Heart left ventricle (tissue), 16 donors: ENCODE results near the gene PI4KB. TPM values are rescaled to one million over a fixed set of nuclear protein-coding genes. Genes with fewer than 3 reads are reported as not detected.
A peak's percentile ranks its signal among the peaks of the same experiment; 100 is the strongest.

ENCODE experiments used
- ATAC-seq, 4 donors: fragments of 200-7000 bp; cut with Tn5 transposase; one replicate each; pipeline ENCODE4 v1.9.1; 2020 to 2022; ENCODE audit warnings: moderate library complexity in 4 of 4, mild to moderate bottlenecking in 3 of 4, moderate number of reproducible peaks in 1 of 4
- DNase-seq, 5 donors: peaks; one replicate each; pipeline ENCODE4 v3.0.0-alpha.2; 2020
- H3K27ac ChIP-seq, 12 donors: fragments of 200-600 bp; sonication (generic) in 4 of 12; one replicate each; pipeline versions ENCODE4 v1.5.0 to v1.8.0; 2016 to 2022; ENCODE audit warnings: mild to moderate bottlenecking in 2 of 12
- H3K27me3 ChIP-seq, 9 donors: fragments of 200-600 bp; sonication (generic) in 2 of 9; one replicate each; pipeline versions ENCODE4 v1.5.1 to v1.8.0; 2016 to 2022; ENCODE audit warnings: mild to moderate bottlenecking in 3 of 9
- H3K36me3 ChIP-seq, 9 donors: fragments of 200-600 bp; sonication (generic) in 2 of 9; one replicate each; pipeline versions ENCODE4 v1.5.0 to v1.8.0; 2018 to 2022; ENCODE audit warnings: mild to moderate bottlenecking in 2 of 9
- H3K4me1 ChIP-seq, 12 donors: fragments of 200-600 bp; sonication (generic) in 4 of 12; one replicate each; pipeline versions ENCODE4 v1.5.0 to v1.8.0; 2016 to 2022; ENCODE audit warnings: mild to moderate bottlenecking in 3 of 12
- H3K4me3 ChIP-seq, 12 donors: fragments of 200-600 bp; sonication (generic) in 4 of 12; one replicate each; pipeline versions ENCODE4 v1.5.0 to v1.8.0; 2017 to 2022; ENCODE audit warnings: mild to moderate bottlenecking in 9 of 12, moderate library complexity in 4 of 12
- H3K9me3 ChIP-seq, 12 donors: fragments of 200-600 bp; sonication (generic) in 4 of 12; one replicate each; pipeline versions ENCODE4 v1.5.0 to v1.8.0; 2016 to 2022; ENCODE audit warnings: mild to moderate bottlenecking in 1 of 12
- CTCF ChIP-seq, 12 donors: fragments of 200-600 bp; sonication (generic) in 4 of 12; IDR thresholded peaks; one replicate each; pipeline versions ENCODE4 v1.5.0 to v1.8.0; 2018 to 2022; ENCODE audit warnings: antibody characterized with exemption in 12 of 12, mild to moderate bottlenecking in 5 of 12
- POLR2A ChIP-seq, 2 donors: fragments of 450-650 bp; IDR thresholded peaks; one replicate each; pipeline ENCODE4 v1.6.1; 2017; ENCODE audit warnings: antibody characterized with exemption in 2 of 2, mild to moderate bottlenecking in 2 of 2, moderate library complexity in 2 of 2
- WGBS, 4 donors: extraction: QIAGEN DNeasy Blood & Tissue Kit in 2 of 4; methylation state at CpG; one replicate each; pipeline versions ENCODE4 v1.1.5 to v1.1.7; 2013 to 2018; 5-methylcytosine and 5-hydroxymethylcytosine counted together
- intact Hi-C, 10 donors: fragments of 100-400 bp; cut with DNase I; formaldehyde crosslinking; loops; one replicate each; pipeline versions ENCODE4 v1.11.1 to v1.14.2; 2022
- polyA plus RNA-seq, 2 donors: library from polyadenylated mRNA; stranded (reverse); fragments of 200-250 nt; gene quantifications; one replicate each; pipeline ENCODE4 v1.2.3, GENCODE V29; 2013
- total RNA-seq, 9 donors: library from RNA; depleted of rRNA in 2 of 9; stranded (reverse); fragments of >200 nt in 2 of 9; fragmentation: NEBNext Ultra II Directional in 3 of 9; extraction: Animal tissue kit (Norgen Biotek cat#: 25700) in 3 of 9; gene quantifications; one replicate each; pipeline versions ENCODE4 v1.1.0 to v1.2.4, GENCODE V29; 2016 to 2023
- donor health status: ischemic (EF 13 %, LVEDD 7.1; RV severe dilation, severe dysfunction).
- donor health status: healthy with polysubstance abuse.
- donor health status: DM: no; HTN: yes; CAD: no.
- donor health status: DM: no; HTN: no; CAD: no.
- donor health status: ischemic (EF 25% LVEDD 6.9; RV normal size, moderate dysfunction).
- donor health status: ischemic (EF 25% LVEDD 5.7; RV mildly dilated, moderate dysfunction).
- donor health status: healthy.
- donor health status: DM: yes; HTN: yes; CAD: no.
- donor health status: ischemic (EF 35%, LVEDD 5.7; RV mildly dilated, moderate dysfunction).
- donor health status: nonischemic (EF 11% LVEDD 7.7; RV severe dilation, severe dysfunction).
- donor health status: DM: yes; HTN: yes; CAD: no.
- donor health status: PGD.
- donor health status: ischemic (EF 29% LVEDD 5.4; RV normal size, mild dysfunction).
- donor health status: nonischemic (EF 23%, LVEDD 6.1; RV moderate dilation, normal function).

PI4KB gene
- total and polyA plus RNA-seq, 11 donors = 17.4 to 76.0 (median 41.4) TPM

GRCh38 chr1:151325231-151325630, 2.0 kb downstream of the PI4KB start:
- Histone ChIP-seq H3K27me3 (no peaks in the 10 kb centered on the region), H3K4me3 (peak overlapping the region in 2 of 12 donors; percentile 77 to 91)
- 68 to 79% (median 69%) methylated on average over 7 of the region's 7 CpGs for WGBS, 4 donors

GRCh38 chr1:151324390-151324930, 2.8 kb downstream of the PI4KB start:
- peaks cover 0 to 61% (median 48%) of the 10 kb centered on the region in 9 donors for H3K36me3 ChIP-seq
- H3K27ac ChIP-seq = peak overlapping the region in 1 of 12 donors; percentile 99
- H3K4me3 ChIP-seq = no peak overlapping the region
- ATAC-seq (no peak), DNase-seq (no peak)
- H3K4me1 ChIP-seq = peaks cover 0 to 46% (median 26%) of the 10 kb centered on the region in 12 donors
- no peaks in the 10 kb centered on the region for H3K9me3 ChIP-seq
- intact Hi-C loops = no loop called here
- TF ChIP-seq CTCF (IDR thresholded peaks at IDR 0.05) (no peak), POLR2A (IDR thresholded peaks at IDR 0.05) (no peak)
- H3K27me3 ChIP-seq = no peaks in the 10 kb centered on the region
- 87 to 93% (median 90%) methylated on average over 4 of the region's 4 CpGs for WGBS, 4 donors

More at GRCh38 chr1:151325231-151325630, 2.0 kb downstream of the PI4KB start:
- no peaks in the 10 kb centered on the region for H3K9me3 ChIP-seq
- TF ChIP-seq CTCF (IDR thresholded peaks at IDR 0.05) (no peak), POLR2A (IDR thresholded peaks at IDR 0.05) (no peak)
- ATAC-seq (no peak), DNase-seq (no peak)
- peak overlapping the region in 2 of 12 donors; percentile 99 for H3K27ac ChIP-seq
- H3K4me1 ChIP-seq = peaks cover 0 to 46% (median 26%) of the 10 kb centered on the region in 12 donors
- intact Hi-C loops = loop anchor here in 2 of 10 donors (5.0 kb wide), 2 partner anchors 43 to 72 kb away; partner anchors contain the start of genes PSMB4 (in 1 of the 2) and ZNF687 (in 1 of the 2)
- peaks cover 0 to 53% (median 40%) of the 10 kb centered on the region in 9 donors for H3K36me3 ChIP-seq

- DNase-seq (no peak), ATAC-seq (no peak)
- Histone ChIP-seq H3K4me3 (no peak overlapping the region), H3K27me3 (no peaks in the 10 kb centered on the region), H3K27ac (no peak overlapping the region), H3K36me3 (peaks cover 0 to 97% (median 83%) of the 10 kb centered on the region in 9 donors), H3K4me1 (peaks cover 6 to 30% (median 12%) of the 10 kb centered on the region in 12 donors), H3K9me3 (no peaks in the 10 kb centered on the region)
- intact Hi-C loops = no loop called here
- no peak for TF ChIP-seq POLR2A (IDR thresholded peaks at IDR 0.05)
- TF ChIP-seq CTCF (IDR thresholded peaks at IDR 0.05) = no peak
- WGBS, 4 donors = 75 to 82% (median 81%) methylated on average over 3 of the region's 3 CpGs
These were observed 8.2 kb downstream of the PI4KB start for GRCh38 chr1:151318975-151319374.

- ATAC-seq (no peak), DNase-seq (peak in 2 of 5 donors; percentile 32 to 35)
- TF ChIP-seq CTCF (IDR thresholded peaks at IDR 0.05) = no peak
- no peak for TF ChIP-seq POLR2A (IDR thresholded peaks at IDR 0.05)
- Histone ChIP-seq H3K27me3 (no peaks in the 10 kb centered on the region), H3K4me3 (no peak overlapping the region), H3K9me3 (no peaks in the 10 kb centered on the region), H3K27ac (peak overlapping the region in 1 of 12 donors; percentile 91), H3K36me3 (peaks cover 0 to 94% (median 83%) of the 10 kb centered on the region in 9 donors), H3K4me1 (peaks cover 20 to 55% (median 44%) of the 10 kb centered on the region in 12 donors)
- intact Hi-C loops = no loop called here
- WGBS, 4 donors = 74 to 78% (median 76%) methylated on average over 17 of the region's 17 CpGs
These were observed 11.5 kb downstream of the PI4KB start for GRCh38 chr1:151315565-151316235.
